SK-N-SH (cell line): ENCODE data around the gene ANK3.

Source experiments
- CHD2 ChIP-seq: fragments of 150-350 bp; IDR thresholded peaks from 2 replicates; pipeline ENCODE4 v1.6.1; 2018; ENCODE audit warnings: low read length; ENCODE audit not compliant: partially characterized antibody
- EZH2phosphoT487 ChIP-seq: fragments of 200-600 bp; sonication (generic); IDR thresholded peaks from 2 replicates; pipeline ENCODE4 v1.6.1; 2017; ENCODE audit warnings: low read depth, mixed run types, mild to moderate bottlenecking, antibody characterized with exemption, moderate library complexity, borderline replicate concordance
- MEF2A ChIP-seq: IDR thresholded peaks from 2 replicates; pipeline ENCODE4 v1.4.0; 2012; ENCODE audit warnings: low read depth, borderline replicate concordance
- RFX5 ChIP-seq: IDR thresholded peaks from 2 replicates; pipeline ENCODE4 v1.6.1; 2012; ENCODE audit warnings: mild to moderate bottlenecking, improper control_type of control experiment, low read length
- SIN3A ChIP-seq: IDR thresholded peaks from 2 replicates; pipeline ENCODE4 v1.6.1; 2012; ENCODE audit warnings: low read depth, mild to moderate bottlenecking, low read length, moderate library complexity, borderline replicate concordance
- TAF1 ChIP-seq: IDR thresholded peaks from 2 replicates; pipeline ENCODE4 v1.6.1; 2012; ENCODE audit warnings: low read depth, mild to moderate bottlenecking, low read length, moderate library complexity, borderline replicate concordance
- YY1 ChIP-seq: IDR thresholded peaks from 2 replicates; pipeline ENCODE4 v1.4.0; 2012; ENCODE audit warnings: low read depth, mild to moderate bottlenecking
- TF ChIP-seq, protein P1 (sequence below): fragments of 200-600 bp; sonication (generic); IDR thresholded peaks from 2 replicates; pipeline ENCODE4 v1.6.1; 2017; ENCODE audit warnings: antibody characterized with exemption, mild to moderate bottlenecking, moderate library complexity
- TF ChIP-seq, protein P2 (sequence below): IDR thresholded peaks from 2 replicates; pipeline ENCODE4 v1.4.0; 2012; ENCODE audit warnings: low read depth
- TF ChIP-seq, protein P3 (sequence below): IDR thresholded peaks from 2 replicates; pipeline ENCODE4 v1.4.0; 2012; ENCODE audit warnings: low read depth, borderline replicate concordance

DNA sequence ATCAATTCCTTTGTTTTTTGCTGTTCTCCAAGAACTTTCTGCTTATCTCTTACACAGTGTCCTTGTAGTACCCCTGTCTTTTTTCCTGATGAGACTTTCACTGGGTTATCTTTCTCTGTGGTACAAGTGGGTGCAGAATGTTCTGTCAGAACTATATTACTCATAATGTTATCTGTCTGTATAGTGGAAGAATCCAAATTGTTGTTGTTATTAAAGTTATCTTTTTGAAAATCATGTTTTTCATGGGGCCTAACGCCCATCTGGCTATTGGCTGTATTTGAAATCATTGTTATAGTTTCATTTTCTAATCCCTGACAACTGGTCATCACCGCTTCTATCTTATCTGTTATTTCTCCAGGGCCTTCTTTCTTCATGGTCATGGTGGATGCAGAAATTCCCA is 320.4 kb downstream of the ANK3 start:
- no peak for TF ChIP-seq TAF1
- TF ChIP-seq, protein P1, sequence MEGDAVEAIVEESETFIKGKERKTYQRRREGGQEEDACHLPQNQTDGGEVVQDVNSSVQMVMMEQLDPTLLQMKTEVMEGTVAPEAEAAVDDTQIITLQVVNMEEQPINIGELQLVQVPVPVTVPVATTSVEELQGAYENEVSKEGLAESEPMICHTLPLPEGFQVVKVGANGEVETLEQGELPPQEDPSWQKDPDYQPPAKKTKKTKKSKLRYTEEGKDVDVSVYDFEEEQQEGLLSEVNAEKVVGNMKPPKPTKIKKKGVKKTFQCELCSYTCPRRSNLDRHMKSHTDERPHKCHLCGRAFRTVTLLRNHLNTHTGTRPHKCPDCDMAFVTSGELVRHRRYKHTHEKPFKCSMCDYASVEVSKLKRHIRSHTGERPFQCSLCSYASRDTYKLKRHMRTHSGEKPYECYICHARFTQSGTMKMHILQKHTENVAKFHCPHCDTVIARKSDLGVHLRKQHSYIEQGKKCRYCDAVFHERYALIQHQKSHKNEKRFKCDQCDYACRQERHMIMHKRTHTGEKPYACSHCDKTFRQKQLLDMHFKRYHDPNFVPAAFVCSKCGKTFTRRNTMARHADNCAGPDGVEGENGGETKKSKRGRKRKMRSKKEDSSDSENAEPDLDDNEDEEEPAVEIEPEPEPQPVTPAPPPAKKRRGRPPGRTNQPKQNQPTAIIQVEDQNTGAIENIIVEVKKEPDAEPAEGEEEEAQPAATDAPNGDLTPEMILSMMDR, result no peak
- TF ChIP-seq, protein P2, sequence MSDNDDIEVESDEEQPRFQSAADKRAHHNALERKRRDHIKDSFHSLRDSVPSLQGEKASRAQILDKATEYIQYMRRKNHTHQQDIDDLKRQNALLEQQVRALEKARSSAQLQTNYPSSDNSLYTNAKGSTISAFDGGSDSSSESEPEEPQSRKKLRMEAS, result no peak
- TF ChIP-seq YY1, result no peak
- TF ChIP-seq, protein P3, sequence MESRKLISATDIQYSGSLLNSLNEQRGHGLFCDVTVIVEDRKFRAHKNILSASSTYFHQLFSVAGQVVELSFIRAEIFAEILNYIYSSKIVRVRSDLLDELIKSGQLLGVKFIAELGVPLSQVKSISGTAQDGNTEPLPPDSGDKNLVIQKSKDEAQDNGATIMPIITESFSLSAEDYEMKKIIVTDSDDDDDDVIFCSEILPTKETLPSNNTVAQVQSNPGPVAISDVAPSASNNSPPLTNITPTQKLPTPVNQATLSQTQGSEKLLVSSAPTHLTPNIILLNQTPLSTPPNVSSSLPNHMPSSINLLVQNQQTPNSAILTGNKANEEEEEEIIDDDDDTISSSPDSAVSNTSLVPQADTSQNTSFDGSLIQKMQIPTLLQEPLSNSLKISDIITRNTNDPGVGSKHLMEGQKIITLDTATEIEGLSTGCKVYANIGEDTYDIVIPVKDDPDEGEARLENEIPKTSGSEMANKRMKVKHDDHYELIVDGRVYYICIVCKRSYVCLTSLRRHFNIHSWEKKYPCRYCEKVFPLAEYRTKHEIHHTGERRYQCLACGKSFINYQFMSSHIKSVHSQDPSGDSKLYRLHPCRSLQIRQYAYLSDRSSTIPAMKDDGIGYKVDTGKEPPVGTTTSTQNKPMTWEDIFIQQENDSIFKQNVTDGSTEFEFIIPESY, result no peak
- TF ChIP-seq RFX5, result no peak
- no peak for TF ChIP-seq EZH2phosphoT487
- TF ChIP-seq SIN3A, result no peak
- no peak for TF ChIP-seq MEF2A
- TF ChIP-seq CHD2, result no peak
